Testis (tissue), 3 donors: ENCODE measurements around the gene TMEM107. TPM values are rescaled to one million over a fixed set of nuclear protein-coding genes. Genes with fewer than 3 reads are reported as not detected.

Source experiments
- DNase-seq: peaks from one replicate; pipeline ENCODE4 v3.0.0-alpha.2; 2019
- H3K27ac ChIP-seq, 2 donors: fragments of 200-600 bp; sonication (generic); one replicate each; pipeline ENCODE4 v1.5.1; 2019
- H3K27me3 ChIP-seq: fragments of 200-600 bp; sonication (generic); one replicate; pipeline ENCODE4 v1.5.1; 2019
- H3K36me3 ChIP-seq: fragments of 200-600 bp; sonication (generic); one replicate; pipeline ENCODE4 v1.5.1; 2017; ENCODE audit warnings: low read depth; ENCODE audit errors: missing control alignments
- H3K4me1 ChIP-seq: fragments of 200-600 bp; sonication (generic); one replicate; pipeline ENCODE4 v1.5.1; 2019
- H3K4me3 ChIP-seq, 2 donors: fragments of 200-600 bp; sonication (generic); one replicate each; pipeline ENCODE4 v1.5.1; 2017 to 2019
- H3K9me3 ChIP-seq: fragments of 200-600 bp; sonication (generic); one replicate; pipeline ENCODE4 v1.5.1; 2017
- POLR2A ChIP-seq: fragments of 450-650 bp; IDR thresholded peaks from one replicate; pipeline ENCODE4 v1.6.1; 2017; ENCODE audit warnings: antibody characterized with exemption, mild to moderate bottlenecking, moderate library complexity
- WGBS, 2 donors: methylation state at CpG; one replicate each; pipeline ENCODE4 v1.1.5; 2018; 5-methylcytosine and 5-hydroxymethylcytosine counted together
- intact Hi-C: fragments of 100-400 bp; cut with DNase I; formaldehyde crosslinking; loops from one replicate; pipeline ENCODE4 v1.15.1; 2023; ENCODE audit warnings: low total_unique reads
- polyA plus RNA-seq: library from polyadenylated mRNA; stranded (reverse); fragments of 350-450 nt; fragmentation: Illumina TruSeq; extraction: RNeasy Lipid Tissue Mini Kit (QIAGEN cat#74804); gene quantifications from one replicate; pipeline ENCODE4 v1.2.3, GENCODE V29; 2014; ENCODE audit warnings: low read depth, low replicate concordance; ENCODE audit not compliant: insufficient read depth
- total RNA-seq, 2 donors: library from RNA; depleted of rRNA; stranded (reverse); fragments of >200 nt; gene quantifications; one replicate each; pipeline ENCODE4 v1.2.3, GENCODE V29; 2016
- TF ChIP-seq, protein P1 (sequence below), 3 experiments: fragments of 450-650 bp in 2 of 3; fragments of 200-600 bp in 1 of 3; sonication (generic) in 1 of 3; IDR thresholded peaks; one replicate each; pipeline ENCODE4 v1.5.1; 2016 to 2019; ENCODE audit warnings: antibody characterized with exemption in 3 of 3, mild to moderate bottlenecking in 2 of 3, moderate library complexity in 1 of 3

The TMEM107 gene
- total and polyA plus RNA-seq, 3 donors from 2014 or later: 17.2 to 31.8 (median 23.2) TPM

DNA sequence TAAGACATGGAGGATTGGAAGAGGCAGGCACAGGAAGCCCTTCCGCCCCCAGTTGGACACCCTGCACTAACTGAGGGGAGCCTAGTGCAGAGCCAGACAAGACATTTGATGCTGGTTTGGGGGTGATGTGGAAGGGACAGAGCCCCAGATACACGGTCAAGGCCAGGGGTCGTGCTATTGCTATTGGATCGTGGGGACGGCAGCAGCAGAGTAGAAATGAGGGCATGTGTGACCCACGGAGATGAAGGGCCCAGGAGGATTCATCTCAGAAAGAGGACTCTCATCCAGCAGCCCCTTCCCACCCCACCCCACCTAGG, 11.4 kb downstream of the TMEM107 start:
- H3K27me3 ChIP-seq: no peaks in the 10 kb centered on the region
- DNase-seq: no peak
- TF ChIP-seq POLR2A: no peak
- TF ChIP-seq, protein P1, sequence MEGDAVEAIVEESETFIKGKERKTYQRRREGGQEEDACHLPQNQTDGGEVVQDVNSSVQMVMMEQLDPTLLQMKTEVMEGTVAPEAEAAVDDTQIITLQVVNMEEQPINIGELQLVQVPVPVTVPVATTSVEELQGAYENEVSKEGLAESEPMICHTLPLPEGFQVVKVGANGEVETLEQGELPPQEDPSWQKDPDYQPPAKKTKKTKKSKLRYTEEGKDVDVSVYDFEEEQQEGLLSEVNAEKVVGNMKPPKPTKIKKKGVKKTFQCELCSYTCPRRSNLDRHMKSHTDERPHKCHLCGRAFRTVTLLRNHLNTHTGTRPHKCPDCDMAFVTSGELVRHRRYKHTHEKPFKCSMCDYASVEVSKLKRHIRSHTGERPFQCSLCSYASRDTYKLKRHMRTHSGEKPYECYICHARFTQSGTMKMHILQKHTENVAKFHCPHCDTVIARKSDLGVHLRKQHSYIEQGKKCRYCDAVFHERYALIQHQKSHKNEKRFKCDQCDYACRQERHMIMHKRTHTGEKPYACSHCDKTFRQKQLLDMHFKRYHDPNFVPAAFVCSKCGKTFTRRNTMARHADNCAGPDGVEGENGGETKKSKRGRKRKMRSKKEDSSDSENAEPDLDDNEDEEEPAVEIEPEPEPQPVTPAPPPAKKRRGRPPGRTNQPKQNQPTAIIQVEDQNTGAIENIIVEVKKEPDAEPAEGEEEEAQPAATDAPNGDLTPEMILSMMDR (IDR thresholded peaks at IDR 0.05): no peak
- no peaks in the 10 kb centered on the region for H3K9me3 ChIP-seq
- no peaks in the 10 kb centered on the region for H3K36me3 ChIP-seq
- no peak overlapping the region for H3K4me3 ChIP-seq
- intact Hi-C loops: no loop called here
- WGBS, 2 donors: 22 to 45% methylated on average over 6 of the region's 6 CpGs
- peaks cover 36% of the 10 kb centered on the region for H3K4me1 ChIP-seq
- H3K27ac ChIP-seq: peak overlapping the region; percentile 100

DNA sequence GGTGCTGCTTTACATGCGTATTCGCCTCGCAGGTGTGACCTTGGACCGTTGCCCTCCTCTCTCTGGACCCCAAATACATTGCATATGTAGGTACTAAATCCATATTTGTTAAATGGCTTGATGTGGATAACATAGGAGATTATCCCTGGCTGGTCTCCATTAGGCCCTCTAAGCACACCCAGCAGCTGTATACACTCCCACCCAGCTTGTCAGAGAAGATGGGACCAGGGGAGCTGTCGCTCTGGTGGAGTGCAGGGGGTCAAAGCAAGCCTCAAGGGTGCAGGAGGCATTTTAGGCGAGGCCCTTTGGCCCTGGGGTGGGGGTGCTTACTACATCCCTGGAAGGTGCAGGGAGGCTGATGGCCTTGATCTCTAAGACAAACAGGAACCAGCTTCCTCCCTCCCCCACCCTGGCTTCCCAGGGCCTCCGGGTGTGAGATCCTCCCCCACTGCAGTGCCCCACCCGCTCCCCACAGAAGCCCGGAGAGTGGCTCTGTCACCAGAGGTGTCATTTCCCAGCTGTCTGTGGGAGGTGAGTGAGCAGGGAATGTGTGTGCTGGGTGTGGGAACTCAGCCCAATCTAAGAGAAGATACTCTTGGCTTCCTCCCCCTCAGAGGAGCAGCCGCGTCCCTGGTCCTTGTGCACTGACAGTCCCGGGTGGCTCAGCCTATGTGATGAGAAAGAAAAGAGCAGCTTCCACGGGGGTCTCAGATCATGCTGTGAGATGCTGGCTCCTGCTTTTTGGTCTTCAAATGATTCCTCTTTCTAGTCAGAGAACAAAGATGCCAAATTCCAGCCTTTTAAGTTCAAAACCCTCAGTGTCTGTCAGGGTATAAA, 12.0 kb downstream of the TMEM107 start:
- Histone ChIP-seq H3K4me3 (no peak overlapping the region), H3K4me1 (peaks cover 38% of the 10 kb centered on the region), H3K27me3 (no peaks in the 10 kb centered on the region), H3K36me3 (no peaks in the 10 kb centered on the region), H3K27ac (peak overlapping the region; percentile 100), H3K9me3 (no peaks in the 10 kb centered on the region)
- peak; percentile 92 for DNase-seq
- intact Hi-C loops: no loop called here
- 1 to 10% methylated on average over 8 to 13 of the region's 13 CpGs for WGBS, 2 donors
- no peak for TF ChIP-seq POLR2A
- TF ChIP-seq, protein P1 (IDR thresholded peaks at IDR 0.05): no peak

DNA sequence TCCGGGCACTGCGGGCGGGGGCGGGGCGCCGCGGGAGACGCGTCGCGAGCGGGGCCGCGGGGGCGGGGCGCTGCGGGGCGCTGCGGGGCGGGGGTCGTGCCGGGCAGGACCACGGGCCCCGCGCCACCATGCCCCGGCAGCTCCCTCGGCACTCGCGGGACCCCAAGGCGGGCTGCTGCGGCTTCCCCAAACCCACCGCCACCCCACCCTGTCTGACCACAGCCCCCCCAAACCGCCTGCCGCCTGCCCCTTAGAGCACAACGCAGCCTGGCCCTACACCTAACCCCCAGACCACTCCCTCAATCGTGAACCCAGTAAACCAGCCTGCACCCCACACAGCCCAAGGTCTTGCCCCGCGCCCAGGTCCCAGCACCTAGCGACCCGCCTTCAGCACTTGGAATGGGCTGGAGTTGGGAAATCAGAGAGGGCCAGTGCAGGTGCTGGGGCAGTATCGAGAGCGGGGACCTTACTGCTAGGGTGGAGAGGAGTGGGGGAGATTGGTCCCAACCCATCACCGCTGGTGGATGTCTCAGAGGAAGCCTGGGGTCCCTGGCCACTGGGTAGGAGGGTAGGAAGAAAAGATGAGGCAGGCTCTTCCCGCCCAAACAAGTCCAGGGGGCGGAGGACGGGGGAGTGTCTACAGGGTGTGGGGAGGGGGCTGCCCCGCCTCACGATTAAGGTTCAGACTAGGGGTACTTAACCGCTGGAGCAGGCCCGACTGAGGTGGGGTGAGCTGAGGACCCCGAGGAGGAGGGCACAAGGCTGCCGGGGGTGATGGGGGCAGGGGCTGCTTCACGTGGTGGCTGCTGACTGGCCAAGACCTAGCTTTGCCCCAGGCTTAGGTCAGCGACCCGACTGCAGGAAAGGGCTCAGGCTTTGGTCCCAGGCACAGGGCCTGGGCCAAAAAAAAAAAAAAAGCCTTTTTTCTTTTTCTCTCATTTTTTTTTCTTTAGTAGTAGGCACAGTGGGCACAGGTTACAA, 12.9 kb downstream of the TMEM107 start:
- peak overlapping the region; percentile 100 for H3K27ac ChIP-seq
- 5 to 8% methylated on average over 10 to 29 of the region's 55 CpGs for WGBS, 2 donors
- H3K4me1 ChIP-seq: peaks cover 41% of the 10 kb centered on the region
- TF ChIP-seq, protein P1 (IDR thresholded peaks at IDR 0.05): no peak
- TF ChIP-seq POLR2A: no peak
- H3K4me3 ChIP-seq: peak overlapping the region; percentile 99 to 100
- no peaks in the 10 kb centered on the region for H3K36me3 ChIP-seq
- no peaks in the 10 kb centered on the region for H3K9me3 ChIP-seq
- DNase-seq: peak; percentile 47
- H3K27me3 ChIP-seq: no peaks in the 10 kb centered on the region
- intact Hi-C loops: no loop called here

DNA sequence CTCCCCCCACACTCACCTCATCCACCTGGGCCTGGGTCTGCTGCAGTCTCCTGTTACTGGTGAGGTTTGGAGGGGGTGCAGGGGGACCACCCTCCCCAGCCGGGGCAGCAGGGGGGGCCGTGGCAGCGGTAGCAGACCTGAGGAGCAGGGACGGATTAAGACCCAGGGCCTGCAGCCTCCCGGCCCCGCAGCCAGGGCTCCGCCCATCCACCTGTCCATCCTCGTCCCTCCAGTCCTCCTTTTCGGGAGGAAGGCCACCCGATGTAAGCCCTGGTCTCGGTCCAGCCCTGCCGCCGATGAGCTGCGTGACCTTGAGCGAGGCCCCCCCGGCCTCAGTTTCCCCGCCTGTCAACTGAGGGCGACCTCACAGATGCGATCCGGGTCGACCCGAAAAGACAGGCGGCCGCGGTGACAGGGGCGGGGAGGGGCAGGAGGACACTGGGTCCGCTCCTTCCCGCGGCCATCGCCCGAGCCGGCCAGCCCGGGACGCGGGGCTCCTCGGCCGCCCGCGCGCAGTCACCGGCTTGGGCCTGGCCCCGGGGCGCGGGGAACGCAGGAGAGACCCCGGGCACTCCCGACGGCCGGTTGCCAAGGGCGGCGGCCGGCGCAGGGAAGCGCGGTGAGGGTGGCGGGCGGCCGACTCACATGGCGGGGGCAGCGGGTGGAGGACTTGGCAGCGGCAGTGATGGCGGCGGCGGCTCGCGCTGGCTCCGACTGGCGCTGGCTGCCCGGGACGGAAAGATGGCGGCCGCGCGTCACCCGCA, 13.8 kb downstream of the TMEM107 start, which contains the start of gene VAMP2:
TSS of gene VAMP2 (minus strand) at position 716 of the 764 bp plus-strand sequence. CDS start at position 647, 69 bp downstream.
- DNase-seq: peak; percentile 78
- no peaks in the 10 kb centered on the region for H3K27me3 ChIP-seq
- intact Hi-C loops: no loop called here
- H3K9me3 ChIP-seq: no peaks in the 10 kb centered on the region
- TF ChIP-seq, protein P1 (IDR thresholded peaks at IDR 0.05): peak in 1 of 3 experiments; percentile 6
- no peak for TF ChIP-seq POLR2A
- peaks cover 41% of the 10 kb centered on the region for H3K4me1 ChIP-seq
- peak within 1 kb of the TSS; percentile 100 for H3K27ac ChIP-seq
- peak within 1 kb of the TSS; percentile 99 to 100 for H3K4me3 ChIP-seq
- 0% methylated on average over 5 to 57 of the region's 75 CpGs for WGBS, 2 donors
- no peaks in the 10 kb centered on the region for H3K36me3 ChIP-seq
